ENCODE results near the gene MT2A.
A peak's percentile ranks its signal among the peaks of the same experiment; 100 is the strongest.
"Not testable (repeated sequence)": the region's sequence is repeated elsewhere in the genome, so short reads cannot be mapped to it uniquely, and the experiment has no call there.

The MT2A gene

DNA sequence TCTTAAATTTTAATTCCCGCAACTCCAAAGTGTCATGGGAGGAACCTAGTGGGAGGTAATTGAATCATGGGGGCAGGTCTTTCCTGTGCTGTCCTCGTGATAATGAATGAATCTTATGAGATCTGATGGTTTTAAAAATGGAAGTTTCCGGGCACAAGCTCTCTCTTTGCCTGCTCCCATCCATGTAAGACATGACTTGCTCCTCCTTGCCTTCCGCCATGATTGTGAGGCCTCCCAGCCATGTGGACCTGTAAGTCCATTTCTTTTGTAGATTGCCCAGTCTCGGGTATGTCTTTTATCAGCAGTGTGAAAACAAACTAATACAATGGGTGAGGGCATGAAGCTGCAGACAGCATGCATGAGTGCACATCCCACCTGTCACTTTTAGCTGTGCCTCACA is 14.8 kb downstream of the MT2A start:
- not testable (repeated sequence) for DNase-seq

DNA sequence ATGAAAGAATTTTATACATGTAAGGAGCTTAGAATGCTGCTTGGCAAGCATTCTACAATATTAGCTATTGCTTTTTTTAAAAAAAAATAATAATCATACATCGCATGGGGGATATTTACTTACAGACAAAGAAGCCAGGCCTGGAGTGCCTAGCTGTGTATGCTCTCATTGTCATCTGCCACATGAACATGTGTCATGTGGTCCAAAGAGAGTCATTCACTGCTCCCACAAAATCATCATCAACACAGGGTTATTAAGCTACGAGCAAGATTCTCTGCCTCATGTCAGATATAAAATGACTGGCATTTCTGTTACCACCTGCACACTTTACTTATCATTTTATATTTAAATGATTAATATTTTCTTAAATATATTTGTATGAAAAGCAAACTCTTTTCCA is 15.3 kb downstream of the MT2A start:
- DNase-seq = no peak

- DNase-seq = peak; percentile 78
These were observed 17.0 kb downstream of the MT2A start, which contains the start of gene MT1E for GRCh38 chr16:56625140-56625942. TSS of gene MT1E (plus strand) at chr16:56625781. CDS start at chr16:56625852, 71 bp downstream.

DNA sequence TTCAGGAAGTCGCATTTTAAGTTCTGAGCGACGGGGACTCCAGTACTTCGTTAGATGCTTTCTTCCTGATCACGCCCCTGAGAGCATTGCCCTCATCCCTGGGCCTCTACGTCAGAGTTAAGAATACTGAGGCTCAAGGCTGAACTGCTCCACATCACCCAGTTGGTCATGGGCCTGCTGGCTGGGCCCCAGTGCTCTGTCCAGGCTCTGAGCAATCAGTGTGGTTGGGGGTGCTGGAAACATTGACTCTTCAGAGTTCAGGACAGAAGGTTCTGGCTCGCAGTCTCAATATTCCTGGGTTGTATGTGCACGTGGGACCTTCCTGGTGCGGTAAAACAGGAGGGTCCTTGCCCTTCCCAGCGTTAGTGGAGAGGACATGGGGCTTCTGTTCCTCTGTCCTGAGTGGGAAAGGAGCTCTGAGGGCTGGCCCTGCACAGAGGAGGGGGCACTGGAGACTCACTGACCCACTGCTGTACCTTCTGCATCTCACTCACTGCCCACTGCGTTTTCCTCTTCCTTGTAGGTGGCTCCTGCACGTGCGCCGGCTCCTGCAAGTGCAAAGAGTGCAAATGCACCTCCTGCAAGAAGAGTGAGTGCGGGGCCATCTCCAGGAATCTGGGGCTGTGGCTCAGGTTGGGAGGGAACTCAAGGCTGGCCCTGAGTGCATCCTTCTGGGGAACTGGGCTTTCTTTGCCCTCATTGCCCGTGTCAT is 17.7 kb downstream of the MT2A start:
- no peak for DNase-seq

- DNase-seq = no peak
These were observed 18.3 kb downstream of the MT2A start for GRCh38 chr16:56626685-56627084.

GRCh38 chr16:56628486-56629350 is 20.3 kb downstream of the MT2A start:
- DNase-seq = no peak

DNA sequence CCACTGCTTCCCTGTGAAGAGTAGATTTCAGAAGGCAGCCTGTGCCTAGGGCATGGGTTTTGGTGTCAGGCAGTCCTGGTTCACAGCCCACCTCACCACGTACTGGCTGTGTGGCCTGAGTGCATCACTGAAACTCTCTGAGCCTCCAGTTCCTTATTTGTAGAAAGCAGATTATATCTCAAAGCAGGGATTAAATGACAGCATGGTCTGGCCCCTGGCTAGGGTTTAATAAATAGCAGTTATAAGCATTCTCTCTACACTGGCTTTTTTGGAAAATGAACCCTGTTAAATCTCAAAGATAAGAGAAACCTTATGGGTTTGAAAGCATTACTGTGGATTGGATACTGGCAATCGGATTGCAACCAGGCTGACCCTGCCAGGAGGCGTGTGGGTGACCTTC is 21.1 kb downstream of the MT2A start:
- no peak for DNase-seq

DNA sequence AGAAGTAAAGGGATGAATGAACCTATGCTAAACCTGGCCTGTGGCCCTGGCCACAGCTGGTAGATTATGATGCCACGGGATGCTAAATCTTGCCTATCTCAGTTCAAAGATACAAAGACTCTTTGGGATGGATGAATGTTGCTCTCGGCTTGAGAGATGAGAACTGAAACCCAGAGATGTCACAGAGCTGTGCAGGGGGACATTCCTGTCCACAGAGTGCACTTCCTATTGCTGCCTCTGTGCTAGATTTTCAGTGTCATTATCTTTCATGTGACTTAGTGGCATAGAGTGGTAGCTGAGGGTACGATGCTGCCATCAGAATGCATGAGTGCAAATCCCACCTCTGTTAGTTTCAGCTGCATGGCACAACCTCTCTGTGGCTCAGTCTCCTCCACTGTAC is 21.8 kb downstream of the MT2A start:
- no peak for DNase-seq

DNA sequence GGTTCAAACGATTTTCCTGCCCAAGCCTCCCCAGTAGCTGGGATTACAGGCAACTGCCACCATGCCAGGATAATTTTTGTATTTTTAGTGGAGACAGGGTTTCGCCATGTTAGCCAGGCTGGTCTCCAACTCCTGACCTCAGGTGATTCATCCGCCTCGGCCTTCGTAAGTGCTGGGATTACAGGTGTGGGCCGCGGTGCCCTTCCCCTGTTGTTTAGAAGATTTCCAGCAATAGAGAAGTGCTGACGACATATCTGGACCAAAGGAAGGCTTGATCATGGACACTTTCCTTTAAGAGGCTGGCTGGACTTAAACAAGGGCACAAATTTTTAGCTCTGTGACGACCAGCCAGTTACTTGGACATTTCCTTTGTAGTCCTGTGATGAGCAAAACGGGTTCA is 22.8 kb downstream of the MT2A start:
- DNase-seq = no peak

GRCh38 chr16:56631832-56632155 is 23.4 kb downstream of the MT2A start:
- DNase-seq = no peak

DNA sequence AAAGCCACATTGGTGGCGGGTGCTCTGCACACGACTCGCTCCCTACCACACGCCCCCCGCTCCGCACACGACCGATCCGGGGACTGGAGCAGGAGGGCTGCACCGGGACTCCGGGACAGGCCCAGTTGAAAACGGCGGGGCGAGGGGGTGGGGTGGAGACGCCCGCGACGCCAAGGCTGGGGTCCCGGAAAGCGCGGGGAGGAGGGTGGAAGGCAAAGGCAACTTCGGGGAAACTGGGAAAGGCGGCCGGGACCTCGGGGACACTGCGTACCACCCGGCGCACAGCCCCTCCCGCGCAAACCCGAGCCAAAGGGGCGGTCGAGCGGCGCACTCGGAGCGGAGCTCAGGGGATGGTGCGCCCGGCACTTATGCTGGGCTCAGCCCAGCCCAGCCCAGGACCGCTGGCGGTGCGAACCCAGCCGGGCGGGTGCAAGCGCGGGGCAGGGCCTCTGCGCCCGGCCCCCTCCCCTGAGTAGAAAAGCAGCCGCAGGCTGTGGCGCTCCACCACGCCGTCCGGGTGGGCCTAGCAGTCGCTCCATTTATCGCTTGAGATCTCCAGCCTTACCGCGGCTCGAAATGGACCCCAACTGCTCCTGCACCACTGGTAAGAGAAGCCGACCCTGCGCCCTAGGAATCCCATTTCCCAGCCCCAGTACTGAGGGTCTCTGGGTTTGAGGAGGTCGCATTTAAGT is 23.9 kb downstream of the MT2A start, which contains the start of gene MT1M:
Gene MT1M, plus strand, starts transcription at position 504 of the 692 bp plus-strand sequence. Its CDS starts 73 bp downstream, at position 577.
- peak; percentile 24 for DNase-seq

DNA sequence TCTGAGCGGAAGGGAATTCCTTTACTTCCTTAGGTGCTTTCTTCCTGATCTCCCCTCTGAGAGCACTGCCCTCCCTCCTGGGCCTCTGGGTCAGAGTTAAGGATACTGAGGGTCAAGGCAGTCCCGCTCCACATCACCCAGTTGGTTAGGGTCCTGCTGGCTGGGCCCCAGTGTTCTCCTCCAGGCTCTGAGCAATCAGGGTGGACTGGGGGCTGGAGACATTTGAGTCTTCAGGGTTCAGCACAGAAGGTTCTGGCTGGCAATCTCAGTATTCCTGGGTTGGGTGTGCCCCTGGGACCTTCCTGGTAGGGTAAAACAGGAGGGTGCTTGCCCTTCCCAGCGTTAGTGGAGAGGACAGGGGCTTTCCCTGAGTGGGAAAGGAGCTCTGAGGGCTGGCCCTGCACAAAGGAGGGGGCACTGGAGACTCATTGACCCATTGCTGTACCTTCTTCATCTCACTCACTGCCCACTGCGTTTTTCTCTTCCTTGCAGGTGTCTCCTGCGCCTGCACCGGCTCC is 24.5 kb downstream of the MT2A start:
- DNase-seq = no peak

- no peak for DNase-seq
These were observed 25.2 kb downstream of the MT2A start for GRCh38 chr16:56633535-56633934.

- DNase-seq = no peak
These were observed 26.5 kb downstream of the MT2A start for GRCh38 chr16:56634715-56635440.

DNA sequence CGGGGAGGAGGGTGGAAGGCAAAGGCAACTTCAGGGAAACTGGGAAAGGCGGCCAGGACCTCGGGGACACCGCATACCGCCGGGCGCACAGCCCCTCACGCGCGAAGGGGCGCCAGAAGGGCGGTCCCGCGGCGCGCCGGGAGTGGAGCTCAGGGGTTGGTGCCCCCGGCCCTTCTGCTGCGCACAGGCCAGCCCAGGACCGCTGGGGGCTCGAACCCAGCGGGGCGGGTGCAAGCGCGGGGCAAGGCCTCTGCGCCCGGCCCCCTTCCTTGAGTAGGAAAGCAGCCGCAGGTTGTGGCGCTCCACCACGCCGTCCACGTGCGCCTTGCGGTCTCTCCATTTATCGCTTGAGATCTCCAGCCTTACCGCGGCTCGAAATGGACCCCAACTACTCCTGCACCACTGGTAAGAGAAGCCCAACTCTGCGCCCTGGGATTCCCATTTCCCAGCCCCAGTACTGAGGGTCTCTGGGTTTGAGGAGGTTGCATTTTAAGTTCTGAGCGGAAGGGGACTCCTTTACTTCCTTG is 27.1 kb downstream of the MT2A start:
- DNase-seq = no peak

DNA sequence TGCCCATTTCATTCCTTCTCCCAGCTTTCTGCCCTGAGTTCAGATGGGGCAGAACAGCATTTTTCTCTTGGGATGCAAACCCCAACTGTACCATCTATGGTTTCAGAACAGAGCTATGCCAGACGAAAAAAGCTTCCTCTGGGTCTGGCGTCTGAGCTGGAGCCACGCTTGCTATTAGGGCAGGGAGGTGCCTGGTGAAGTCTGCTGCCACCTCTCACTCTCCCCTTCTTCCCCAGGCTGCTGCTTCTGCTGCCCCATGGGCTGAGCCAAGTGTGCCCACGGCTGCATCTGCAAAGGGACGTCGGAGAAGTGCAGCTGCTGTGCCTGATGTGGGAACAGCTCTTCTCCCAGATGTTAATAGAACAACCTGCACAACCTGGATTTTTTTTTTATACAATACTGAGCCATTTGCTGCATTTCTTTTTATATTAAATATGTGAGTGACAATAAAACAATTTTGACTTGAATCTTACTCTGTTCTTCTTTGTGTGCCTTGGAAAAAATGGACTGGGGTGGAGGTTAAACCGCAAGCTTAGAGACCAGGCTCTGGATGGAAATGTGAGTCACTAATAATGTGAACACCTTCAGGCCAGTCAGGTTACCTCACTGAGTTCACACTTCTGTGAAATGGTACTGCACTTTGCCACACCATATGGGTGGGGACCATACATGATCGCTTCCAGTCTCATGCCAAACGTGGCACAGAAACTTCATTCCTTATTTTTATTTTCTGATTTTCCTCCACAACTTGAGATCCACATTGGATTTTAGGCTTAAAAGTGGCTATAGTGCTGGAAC is 28.4 kb downstream of the MT2A start:
- DNase-seq = no peak

DNA sequence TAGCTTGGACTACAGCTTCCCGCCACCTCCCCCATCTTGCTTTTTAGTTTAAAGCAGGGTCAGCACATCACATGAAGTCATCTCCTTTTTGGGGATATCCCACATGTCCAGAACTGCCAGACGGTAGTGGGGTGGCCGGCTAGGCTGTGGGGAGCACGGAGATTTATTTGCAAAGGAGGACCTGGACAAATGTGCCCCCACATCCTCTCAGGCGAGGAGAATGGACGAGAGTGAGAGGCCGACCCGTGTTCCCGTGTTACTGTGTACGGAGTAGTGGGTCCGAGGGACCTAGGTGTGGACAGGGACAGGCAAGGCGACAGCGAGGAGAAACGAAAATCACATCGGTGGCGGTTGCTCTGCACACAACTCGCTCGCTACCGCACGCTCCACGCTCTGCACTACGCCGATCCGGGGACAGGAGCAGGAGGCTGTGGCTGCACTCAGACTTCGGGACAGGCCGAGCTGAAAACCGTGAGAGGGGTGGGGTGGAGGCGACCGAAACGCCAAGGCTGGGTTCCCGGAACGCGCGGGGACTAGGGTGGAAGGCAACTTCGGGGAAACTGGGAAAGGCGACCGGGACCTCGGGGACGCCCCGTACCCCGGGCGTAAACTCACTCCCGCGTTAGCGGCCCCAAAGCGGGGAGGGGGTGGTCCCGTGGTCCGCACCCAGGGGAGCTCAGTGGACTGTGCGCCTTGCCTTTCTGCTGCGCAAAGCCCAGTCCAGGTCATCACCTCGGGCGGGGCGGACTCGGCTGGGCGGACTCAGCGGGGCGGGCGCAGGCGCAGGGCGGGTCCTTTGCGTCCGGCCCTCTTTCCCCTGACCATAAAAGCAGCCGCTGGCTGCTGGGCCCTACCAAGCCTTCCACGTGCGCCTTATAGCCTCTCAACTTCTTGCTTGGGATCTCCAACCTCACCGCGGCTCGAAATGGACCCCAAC is 29.7 kb downstream of the MT2A start, which contains the start of gene MT1A:
Gene MT1A, plus strand, starts transcription at position 853 of the 937 bp plus-strand sequence. Its CDS starts 73 bp downstream, at position 926.
- peak; percentile 31 for DNase-seq

DNA sequence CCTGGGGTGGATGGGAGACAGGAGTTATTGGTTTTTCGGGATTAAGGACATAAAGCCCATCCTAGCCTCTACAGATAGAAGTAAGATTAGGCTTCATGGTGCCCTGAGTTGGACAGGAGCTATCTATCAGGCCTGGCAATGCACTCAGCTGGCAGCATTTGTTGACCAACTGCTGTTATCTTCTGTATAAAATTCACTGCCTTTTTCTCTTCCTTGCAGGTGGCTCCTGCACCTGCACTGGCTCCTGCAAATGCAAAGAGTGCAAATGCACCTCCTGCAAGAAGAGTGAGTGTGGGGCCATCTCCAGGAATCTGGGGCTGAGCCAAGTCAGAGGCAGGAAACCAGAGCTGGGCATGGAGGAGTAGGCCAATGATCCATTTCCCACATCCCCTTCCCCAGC is 30.7 kb downstream of the MT2A start:
- DNase-seq = no peak

DNA sequence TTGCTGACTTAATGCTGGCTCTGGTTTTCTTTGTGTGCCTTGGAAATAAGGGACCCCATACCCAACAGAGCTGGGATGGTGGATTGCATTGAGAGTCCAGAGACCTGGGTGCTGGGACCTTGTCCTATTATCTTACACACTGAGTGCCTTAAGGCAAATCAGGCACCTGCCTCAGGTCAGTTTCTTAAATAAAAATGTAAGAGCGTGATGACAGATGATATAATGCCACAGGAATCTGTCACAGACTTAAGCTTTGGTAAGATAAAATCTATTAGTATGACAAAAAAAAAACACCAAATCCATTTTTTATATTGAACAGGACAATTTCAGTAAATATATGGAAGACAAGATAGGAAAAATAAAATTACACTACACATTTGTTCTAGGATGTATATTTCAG is 31.7 kb downstream of the MT2A start:
- DNase-seq = no peak

Data from NCI-H510A treated with DMSO at 0.1 percent for 48 hours (cell line).